ENCODE results near the gene SH3GL2.

SH3GL2 gene

DNA sequence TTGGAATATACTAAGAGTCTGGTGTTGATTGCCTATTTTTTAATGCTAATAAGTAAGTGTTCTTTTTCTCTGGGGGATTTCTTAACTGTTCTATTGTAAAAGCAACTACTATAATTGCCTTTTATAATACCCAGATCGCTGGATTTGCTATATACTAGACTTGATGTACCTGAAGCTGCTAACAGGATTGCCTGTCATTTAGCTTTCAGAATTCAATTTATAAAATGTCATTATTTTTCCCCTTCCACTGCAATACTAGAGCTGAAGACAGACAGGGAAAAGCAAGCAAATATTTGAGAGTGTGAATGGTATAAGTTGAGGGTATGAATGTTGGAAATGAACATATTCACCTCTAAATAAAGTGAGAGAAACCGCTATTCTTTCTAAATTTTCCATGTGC lies 115.5 kb downstream of the SH3GL2 start:
- TF ChIP-seq, protein P1, sequence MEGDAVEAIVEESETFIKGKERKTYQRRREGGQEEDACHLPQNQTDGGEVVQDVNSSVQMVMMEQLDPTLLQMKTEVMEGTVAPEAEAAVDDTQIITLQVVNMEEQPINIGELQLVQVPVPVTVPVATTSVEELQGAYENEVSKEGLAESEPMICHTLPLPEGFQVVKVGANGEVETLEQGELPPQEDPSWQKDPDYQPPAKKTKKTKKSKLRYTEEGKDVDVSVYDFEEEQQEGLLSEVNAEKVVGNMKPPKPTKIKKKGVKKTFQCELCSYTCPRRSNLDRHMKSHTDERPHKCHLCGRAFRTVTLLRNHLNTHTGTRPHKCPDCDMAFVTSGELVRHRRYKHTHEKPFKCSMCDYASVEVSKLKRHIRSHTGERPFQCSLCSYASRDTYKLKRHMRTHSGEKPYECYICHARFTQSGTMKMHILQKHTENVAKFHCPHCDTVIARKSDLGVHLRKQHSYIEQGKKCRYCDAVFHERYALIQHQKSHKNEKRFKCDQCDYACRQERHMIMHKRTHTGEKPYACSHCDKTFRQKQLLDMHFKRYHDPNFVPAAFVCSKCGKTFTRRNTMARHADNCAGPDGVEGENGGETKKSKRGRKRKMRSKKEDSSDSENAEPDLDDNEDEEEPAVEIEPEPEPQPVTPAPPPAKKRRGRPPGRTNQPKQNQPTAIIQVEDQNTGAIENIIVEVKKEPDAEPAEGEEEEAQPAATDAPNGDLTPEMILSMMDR (IDR thresholded peaks at IDR 0.05; ENCODE audit: insufficient read depth, low read length, poor library complexity, severe bottlenecking) = no peak
- DNase-seq (ENCODE audit: extremely low read depth, insufficient read length) = no peak
- no peaks in the 10 kb centered on the region for H3K36me3 ChIP-seq (ENCODE audit: control insufficient read depth, insufficient read depth, low read length)
- no peak overlapping the region for H3K4me3 ChIP-seq (replicated peaks; ENCODE audit: low read depth, low read length)
- H3K27me3 ChIP-seq (replicated peaks; ENCODE audit: control insufficient read depth, insufficient read depth, low read length) = no peaks in the 10 kb centered on the region

DNA sequence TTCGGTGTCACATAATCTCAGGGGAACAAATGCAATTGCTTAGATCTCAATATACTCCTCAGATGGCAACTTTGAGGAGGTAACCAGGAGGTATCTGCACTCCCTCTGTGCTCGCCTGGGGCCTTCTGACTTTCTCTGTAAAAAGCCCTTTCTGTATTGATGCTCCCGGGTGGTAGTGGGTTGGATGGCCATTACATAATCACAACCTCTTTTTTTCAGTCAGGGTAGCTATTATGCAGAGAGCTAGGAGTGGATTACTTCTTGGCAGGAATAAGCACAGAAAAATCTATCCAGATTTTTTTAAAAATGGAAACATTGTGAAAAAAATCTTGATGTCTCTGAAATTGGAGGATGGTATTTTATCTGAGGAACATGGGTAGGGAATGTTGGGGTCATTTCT lies 116.6 kb downstream of the SH3GL2 start:
- TF ChIP-seq, protein P1 (IDR thresholded peaks at IDR 0.05; ENCODE audit: insufficient read depth, low read length, poor library complexity, severe bottlenecking) = no peak
- Histone ChIP-seq H3K4me3 (replicated peaks; ENCODE audit: low read depth, low read length) (no peak overlapping the region), H3K36me3 (ENCODE audit: control insufficient read depth, insufficient read depth, low read length) (no peaks in the 10 kb centered on the region), H3K27me3 (replicated peaks; ENCODE audit: control insufficient read depth, insufficient read depth, low read length) (no peaks in the 10 kb centered on the region)
- DNase-seq (ENCODE audit: extremely low read depth, insufficient read length) = no peak

DNA sequence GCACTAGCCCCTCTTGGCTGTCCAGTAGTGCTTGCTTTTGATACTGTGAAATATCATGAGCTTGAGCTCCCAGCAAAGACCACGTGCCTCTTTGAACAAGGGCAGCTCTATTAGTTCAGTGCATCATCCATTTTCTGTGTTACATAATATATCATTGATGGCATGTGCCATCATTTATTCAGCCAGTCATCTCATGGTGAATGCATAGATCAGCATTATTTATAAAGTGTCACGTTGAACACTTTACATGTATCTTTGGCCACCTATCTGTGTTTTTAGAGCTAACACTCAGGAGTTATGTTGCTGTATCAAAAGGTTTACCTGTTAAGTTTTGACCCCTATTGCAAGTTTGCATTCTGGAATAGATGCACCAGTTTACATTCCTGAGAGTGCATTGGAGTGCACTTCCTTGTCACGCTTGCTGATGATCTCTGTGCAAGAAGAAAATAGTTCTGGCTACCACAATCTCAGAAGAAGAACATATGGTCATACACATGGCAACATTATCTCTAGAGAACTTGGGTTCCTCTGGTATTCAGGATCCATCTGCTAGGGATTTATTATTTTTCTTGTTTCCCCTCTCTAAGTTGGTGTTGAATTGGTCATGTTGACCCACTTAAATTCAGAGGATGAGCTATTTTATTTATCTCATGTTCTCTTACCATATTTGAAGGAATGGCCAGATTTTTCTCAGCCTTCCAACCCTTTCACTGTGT lies 120.9 kb downstream of the SH3GL2 start:
- TF ChIP-seq, protein P1 (IDR thresholded peaks at IDR 0.05; ENCODE audit: insufficient read depth, low read length, poor library complexity, severe bottlenecking) = no peak
- Histone ChIP-seq H3K27me3 (replicated peaks; ENCODE audit: control insufficient read depth, insufficient read depth, low read length) (no peaks in the 10 kb centered on the region), H3K36me3 (ENCODE audit: control insufficient read depth, insufficient read depth, low read length) (no peaks in the 10 kb centered on the region), H3K4me3 (replicated peaks; ENCODE audit: low read depth, low read length) (no peak overlapping the region)
- no peak for DNase-seq (ENCODE audit: extremely low read depth, insufficient read length)

DNA sequence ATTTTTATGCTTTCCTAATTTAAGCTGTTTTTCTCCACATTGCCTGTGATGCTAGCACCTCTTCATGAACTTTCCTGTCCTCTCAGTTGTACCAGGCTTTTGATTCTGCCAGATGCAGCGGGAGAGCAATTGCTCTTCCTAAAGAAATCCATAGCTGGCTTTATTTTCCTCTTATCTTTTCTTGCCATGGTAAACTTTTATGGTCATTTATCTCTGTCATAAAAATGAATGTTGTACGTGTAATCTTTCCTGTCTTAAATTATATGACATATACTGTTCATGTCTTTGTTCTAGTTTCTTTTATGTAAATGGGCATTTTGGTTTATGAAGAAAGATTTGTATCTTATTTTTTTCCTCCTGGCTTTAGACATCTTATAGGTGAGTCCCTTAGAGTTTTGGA lies 127.5 kb downstream of the SH3GL2 start:
- TF ChIP-seq, protein P1 (IDR thresholded peaks at IDR 0.05; ENCODE audit: insufficient read depth, low read length, poor library complexity, severe bottlenecking) = no peak
- Histone ChIP-seq H3K4me3 (replicated peaks; ENCODE audit: low read depth, low read length) (no peak overlapping the region), H3K27me3 (replicated peaks; ENCODE audit: control insufficient read depth, insufficient read depth, low read length) (no peaks in the 10 kb centered on the region), H3K36me3 (ENCODE audit: control insufficient read depth, insufficient read depth, low read length) (no peaks in the 10 kb centered on the region)
- DNase-seq (ENCODE audit: extremely low read depth, insufficient read length) = no peak

DNA sequence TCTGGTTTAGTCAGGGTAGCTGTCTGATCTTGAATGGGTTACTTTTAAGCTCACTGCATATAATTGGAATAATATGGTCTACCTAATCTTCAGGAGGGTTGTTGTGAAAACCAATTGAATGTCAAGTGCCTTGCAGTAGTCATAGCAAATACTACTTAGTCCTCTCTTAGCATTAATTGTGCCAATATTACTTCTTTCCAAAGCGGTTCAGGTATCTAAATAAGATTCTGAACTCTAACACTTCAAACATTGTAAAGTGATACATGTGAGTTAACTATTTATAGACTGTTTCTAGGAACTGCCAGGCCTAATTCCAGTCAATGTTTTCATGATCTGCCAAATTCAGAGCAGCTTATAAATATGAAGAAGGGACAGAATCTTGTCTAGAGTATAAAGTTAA lies 140.2 kb downstream of the SH3GL2 start:
- Histone ChIP-seq H3K27me3 (replicated peaks; ENCODE audit: control insufficient read depth, insufficient read depth, low read length) (no peaks in the 10 kb centered on the region), H3K4me3 (replicated peaks; ENCODE audit: low read depth, low read length) (no peak overlapping the region), H3K36me3 (ENCODE audit: control insufficient read depth, insufficient read depth, low read length) (no peaks in the 10 kb centered on the region)
- TF ChIP-seq, protein P1 (IDR thresholded peaks at IDR 0.05; ENCODE audit: insufficient read depth, low read length, poor library complexity, severe bottlenecking) = no peak
- no peak for DNase-seq (ENCODE audit: extremely low read depth, insufficient read length)

DNA sequence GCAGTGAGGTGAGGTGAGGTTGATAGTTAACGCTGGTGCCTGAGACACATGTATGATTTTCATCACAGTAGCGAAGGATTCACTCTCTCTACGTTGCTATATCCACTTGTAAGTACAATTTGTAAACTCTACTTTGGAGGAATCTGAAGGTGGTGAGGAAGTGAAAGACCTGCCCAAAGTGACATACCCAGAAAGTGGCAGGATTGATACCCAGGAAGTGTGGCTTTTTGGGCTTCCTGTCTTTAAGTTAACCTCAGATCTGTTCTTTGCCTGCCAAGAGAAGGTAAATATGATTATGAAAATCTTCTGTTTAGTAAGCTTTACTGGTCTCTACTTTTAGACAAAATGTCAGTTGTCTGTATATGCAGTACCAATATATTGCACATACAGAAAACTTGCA lies 143.1 kb downstream of the SH3GL2 start:
- H3K27me3 ChIP-seq (replicated peaks; ENCODE audit: control insufficient read depth, insufficient read depth, low read length) = no peaks in the 10 kb centered on the region
- no peaks in the 10 kb centered on the region for H3K36me3 ChIP-seq (ENCODE audit: control insufficient read depth, insufficient read depth, low read length)
- TF ChIP-seq, protein P1 (IDR thresholded peaks at IDR 0.05; ENCODE audit: insufficient read depth, low read length, poor library complexity, severe bottlenecking) = no peak
- no peak overlapping the region for H3K4me3 ChIP-seq (replicated peaks; ENCODE audit: low read depth, low read length)
- DNase-seq (ENCODE audit: extremely low read depth, insufficient read length) = no peak

All from GM06990 (cell line).